ENCODE results near the gene ENPEP. TPM values are rescaled to one million over a fixed set of nuclear protein-coding genes. Genes with fewer than 3 reads are reported as not detected.

The ENPEP gene
- total RNA-seq, 1 donor from 2014 or later = 4.6 TPM

GRCh38 chr4:110605077-110605476, 129.1 kb downstream of the ENPEP start:
- DNase-seq (ENCODE audit: low read depth) = no peak
- no peaks in the 10 kb centered on the region for H3K27me3 ChIP-seq (ENCODE audit: control insufficient read depth, insufficient read depth, low read length)
- TF ChIP-seq, protein P1, sequence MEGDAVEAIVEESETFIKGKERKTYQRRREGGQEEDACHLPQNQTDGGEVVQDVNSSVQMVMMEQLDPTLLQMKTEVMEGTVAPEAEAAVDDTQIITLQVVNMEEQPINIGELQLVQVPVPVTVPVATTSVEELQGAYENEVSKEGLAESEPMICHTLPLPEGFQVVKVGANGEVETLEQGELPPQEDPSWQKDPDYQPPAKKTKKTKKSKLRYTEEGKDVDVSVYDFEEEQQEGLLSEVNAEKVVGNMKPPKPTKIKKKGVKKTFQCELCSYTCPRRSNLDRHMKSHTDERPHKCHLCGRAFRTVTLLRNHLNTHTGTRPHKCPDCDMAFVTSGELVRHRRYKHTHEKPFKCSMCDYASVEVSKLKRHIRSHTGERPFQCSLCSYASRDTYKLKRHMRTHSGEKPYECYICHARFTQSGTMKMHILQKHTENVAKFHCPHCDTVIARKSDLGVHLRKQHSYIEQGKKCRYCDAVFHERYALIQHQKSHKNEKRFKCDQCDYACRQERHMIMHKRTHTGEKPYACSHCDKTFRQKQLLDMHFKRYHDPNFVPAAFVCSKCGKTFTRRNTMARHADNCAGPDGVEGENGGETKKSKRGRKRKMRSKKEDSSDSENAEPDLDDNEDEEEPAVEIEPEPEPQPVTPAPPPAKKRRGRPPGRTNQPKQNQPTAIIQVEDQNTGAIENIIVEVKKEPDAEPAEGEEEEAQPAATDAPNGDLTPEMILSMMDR (IDR thresholded peaks at IDR 0.05; ENCODE audit: insufficient read depth, low read length, poor library complexity, severe bottlenecking) = no peak

GRCh38 chr4:110609044-110609750, 133.2 kb downstream of the ENPEP start:
- Histone ChIP-seq H3K36me3 (ENCODE audit: control insufficient read depth, insufficient read depth, low read length) (no peaks in the 10 kb centered on the region), H3K4me3 (ENCODE audit: low read depth, low read length) (no peak overlapping the region), H3K27me3 (ENCODE audit: control insufficient read depth, insufficient read depth, low read length) (peaks cover 18% of the 10 kb centered on the region)
- peak; percentile 19 for DNase-seq (ENCODE audit: low read depth)
- TF ChIP-seq, protein P1 (IDR thresholded peaks at IDR 0.05; ENCODE audit: insufficient read depth, low read length, poor library complexity, severe bottlenecking) = no peak

More at GRCh38 chr4:110605077-110605476, 129.1 kb downstream of the ENPEP start:
- no peak overlapping the region for H3K4me3 ChIP-seq (ENCODE audit: low read depth, low read length)
- H3K36me3 ChIP-seq (ENCODE audit: control insufficient read depth, insufficient read depth, low read length) = no peaks in the 10 kb centered on the region

DNA sequence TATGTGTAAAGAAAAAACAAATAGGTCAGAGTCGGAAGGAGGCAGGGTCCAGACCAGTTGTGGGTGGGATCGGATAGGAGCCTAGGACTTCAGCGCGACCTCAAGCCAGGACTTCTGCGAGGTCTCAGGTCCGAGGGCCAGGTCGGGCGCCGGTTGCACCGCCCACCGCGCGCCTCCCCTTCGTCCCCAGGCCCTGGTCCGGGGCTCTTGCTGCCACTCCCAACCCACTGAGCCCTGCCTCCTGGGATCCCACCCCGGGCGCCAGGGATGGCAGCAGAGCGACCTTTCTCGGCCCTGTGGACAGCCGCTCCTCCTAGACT, 134.6 kb downstream of the ENPEP start:
- H3K4me3 ChIP-seq (ENCODE audit: low read depth, low read length) = no peak overlapping the region
- peaks cover 32% of the 10 kb centered on the region for H3K27me3 ChIP-seq (ENCODE audit: control insufficient read depth, insufficient read depth, low read length)
- TF ChIP-seq, protein P1 (IDR thresholded peaks at IDR 0.05; ENCODE audit: insufficient read depth, low read length, poor library complexity, severe bottlenecking) = no peak
- H3K36me3 ChIP-seq (ENCODE audit: control insufficient read depth, insufficient read depth, low read length) = no peaks in the 10 kb centered on the region
- no peak for DNase-seq (ENCODE audit: low read depth)

DNA sequence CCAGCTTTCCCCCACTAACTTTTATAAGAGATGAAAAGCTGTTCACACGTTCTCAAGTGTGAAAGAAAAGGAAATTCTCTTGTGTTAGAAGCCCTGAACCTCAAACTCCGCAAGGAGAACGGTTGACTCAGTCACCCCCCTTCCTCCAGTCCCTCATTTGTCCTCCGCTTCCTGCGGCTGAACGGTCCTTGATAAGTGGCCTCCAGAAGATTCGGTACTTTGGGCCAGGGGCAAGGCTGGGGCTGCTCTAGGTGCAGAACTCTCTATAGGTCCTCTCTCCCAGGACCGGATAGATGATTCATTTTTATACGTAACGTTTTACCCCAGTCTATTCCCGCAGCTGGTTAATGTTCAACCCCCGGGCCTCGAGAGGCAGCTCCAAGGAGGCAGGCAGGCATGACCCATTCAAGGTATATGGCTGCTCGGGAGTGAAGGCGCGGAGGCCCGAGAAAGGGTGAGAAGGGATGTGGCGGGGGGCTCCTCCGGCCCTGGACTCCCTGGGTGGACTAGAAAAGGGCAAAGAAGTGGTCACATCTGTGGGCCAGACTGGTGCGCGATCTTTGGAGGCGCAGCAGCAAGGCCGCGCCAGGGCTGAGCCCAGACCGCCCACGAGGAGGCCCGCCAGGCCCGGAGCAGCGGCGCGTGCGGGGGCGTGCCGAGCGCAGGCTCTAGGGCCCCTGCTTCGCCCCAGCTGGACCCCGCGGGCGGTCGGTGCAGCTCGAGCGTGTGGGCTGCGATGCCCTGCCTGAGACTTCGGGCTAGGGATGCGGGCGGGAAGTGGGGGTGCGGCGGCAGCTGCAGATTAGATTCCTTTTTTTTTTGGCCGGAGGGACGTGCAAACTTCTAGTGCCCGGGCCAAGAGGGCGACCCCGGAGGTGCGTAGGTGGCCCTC, 135.2 kb downstream of the ENPEP start:
- Histone ChIP-seq H3K27me3 (ENCODE audit: control insufficient read depth, insufficient read depth, low read length) (peaks cover 38% of the 10 kb centered on the region), H3K4me3 (ENCODE audit: low read depth, low read length) (peak overlapping the region; percentile 13), H3K36me3 (ENCODE audit: control insufficient read depth, insufficient read depth, low read length) (no peaks in the 10 kb centered on the region)
- DNase-seq (ENCODE audit: low read depth) = peak; percentile 70
- TF ChIP-seq, protein P1 (IDR thresholded peaks at IDR 0.05; ENCODE audit: insufficient read depth, low read length, poor library complexity, severe bottlenecking) = no peak

GRCh38 chr4:110611968-110612447, 136.1 kb downstream of the ENPEP start:
- TF ChIP-seq, protein P1 (IDR thresholded peaks at IDR 0.05; ENCODE audit: insufficient read depth, low read length, poor library complexity, severe bottlenecking) = no peak
- H3K4me3 ChIP-seq (ENCODE audit: low read depth, low read length) = no peak overlapping the region
- no peak for DNase-seq (ENCODE audit: low read depth)
- H3K36me3 ChIP-seq (ENCODE audit: control insufficient read depth, insufficient read depth, low read length) = no peaks in the 10 kb centered on the region
- peaks cover 42% of the 10 kb centered on the region for H3K27me3 ChIP-seq (ENCODE audit: control insufficient read depth, insufficient read depth, low read length)
